ENCODE results near the gene KPNA2. TPM values are rescaled to one million over a fixed set of nuclear protein-coding genes. Genes with fewer than 3 reads are reported as not detected.

The KPNA2 gene
- total RNA-seq, 1 donor from 2014 or later, result 95.4 TPM

DNA sequence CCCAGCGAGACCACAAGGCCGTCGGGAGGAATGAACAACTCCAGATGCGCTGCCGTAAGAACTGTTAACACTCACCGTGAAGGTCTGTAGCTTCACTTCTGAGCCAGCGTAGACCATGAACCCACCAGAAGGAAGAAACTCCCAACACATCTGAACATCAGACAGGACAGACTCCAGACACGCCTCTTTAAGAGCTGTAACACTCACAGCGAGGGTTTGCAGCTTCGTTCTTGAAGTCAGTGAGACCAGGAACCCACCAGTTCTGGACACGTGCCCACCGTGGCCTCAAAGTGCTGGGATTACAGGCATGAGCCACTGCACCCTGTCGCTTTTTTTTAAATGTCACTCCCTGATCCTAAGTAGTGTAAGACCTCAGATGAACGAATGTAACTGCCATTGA, 17.3 kb downstream of the KPNA2 start:
- H3K27ac Mint-ChIP-seq (ENCODE audit: unreplicated experiment), result peak overlapping the region; percentile 46
- TF ChIP-seq, protein P1, sequence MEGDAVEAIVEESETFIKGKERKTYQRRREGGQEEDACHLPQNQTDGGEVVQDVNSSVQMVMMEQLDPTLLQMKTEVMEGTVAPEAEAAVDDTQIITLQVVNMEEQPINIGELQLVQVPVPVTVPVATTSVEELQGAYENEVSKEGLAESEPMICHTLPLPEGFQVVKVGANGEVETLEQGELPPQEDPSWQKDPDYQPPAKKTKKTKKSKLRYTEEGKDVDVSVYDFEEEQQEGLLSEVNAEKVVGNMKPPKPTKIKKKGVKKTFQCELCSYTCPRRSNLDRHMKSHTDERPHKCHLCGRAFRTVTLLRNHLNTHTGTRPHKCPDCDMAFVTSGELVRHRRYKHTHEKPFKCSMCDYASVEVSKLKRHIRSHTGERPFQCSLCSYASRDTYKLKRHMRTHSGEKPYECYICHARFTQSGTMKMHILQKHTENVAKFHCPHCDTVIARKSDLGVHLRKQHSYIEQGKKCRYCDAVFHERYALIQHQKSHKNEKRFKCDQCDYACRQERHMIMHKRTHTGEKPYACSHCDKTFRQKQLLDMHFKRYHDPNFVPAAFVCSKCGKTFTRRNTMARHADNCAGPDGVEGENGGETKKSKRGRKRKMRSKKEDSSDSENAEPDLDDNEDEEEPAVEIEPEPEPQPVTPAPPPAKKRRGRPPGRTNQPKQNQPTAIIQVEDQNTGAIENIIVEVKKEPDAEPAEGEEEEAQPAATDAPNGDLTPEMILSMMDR (IDR thresholded peaks at IDR 0.05), result no peak

DNA sequence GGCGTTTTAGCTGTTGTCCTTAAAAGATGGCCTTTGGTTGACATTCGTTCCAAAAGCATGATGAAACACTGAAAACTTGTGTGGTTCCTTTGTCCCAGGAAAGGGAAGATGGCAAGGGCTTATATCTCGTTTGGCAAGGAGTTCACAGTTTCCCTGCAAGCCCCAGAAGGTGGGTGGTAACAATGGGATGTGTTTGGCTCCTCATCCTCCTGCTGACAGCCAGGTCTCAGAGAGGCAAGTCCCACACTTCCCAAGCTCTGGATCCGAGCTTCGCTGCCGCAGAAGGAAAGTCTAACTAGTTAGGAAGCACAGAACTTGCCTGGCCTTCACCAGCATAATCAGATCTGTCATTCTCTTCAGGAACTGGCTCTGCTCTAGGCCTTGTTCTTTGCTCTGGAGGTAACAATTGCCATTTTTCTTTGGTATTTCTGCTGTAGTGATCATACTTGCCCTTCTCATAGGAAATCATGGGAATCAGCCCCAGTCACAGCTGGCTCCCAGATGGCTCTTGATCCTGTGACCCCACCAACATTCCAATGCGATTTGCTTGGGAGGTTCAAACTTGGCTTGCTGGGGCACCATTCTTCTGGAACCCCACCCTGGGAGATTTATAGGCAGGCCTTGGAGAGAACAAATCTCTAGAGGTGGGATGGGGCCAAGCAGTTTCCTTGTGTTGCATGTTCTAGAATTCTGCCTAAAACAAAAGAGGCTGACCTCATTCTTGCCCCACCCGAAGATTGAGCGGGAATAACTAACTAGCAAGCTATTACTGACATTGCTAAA, 17.9 kb downstream of the KPNA2 start:
- Mint-ChIP-seq H3K36me3 (ENCODE audit: low read depth) (no peaks in the 10 kb centered on the region), H3K27me3 (ENCODE audit: low read depth) (no peaks in the 10 kb centered on the region)
- DNase-seq (ENCODE audit: low spot score), result no peak

More for the DNA sequence above, 17.3 kb downstream of the KPNA2 start:
- DNase-seq (ENCODE audit: low spot score), result no peak
- Mint-ChIP-seq H3K4me1 (ENCODE audit: low read depth) (peaks cover 29% of the 10 kb centered on the region), H3K4me3 (ENCODE audit: unreplicated experiment) (no peak overlapping the region), H3K36me3 (ENCODE audit: low read depth) (no peaks in the 10 kb centered on the region), H3K27me3 (ENCODE audit: low read depth) (no peaks in the 10 kb centered on the region), H3K9me3 (ENCODE audit: low read depth) (no peaks in the 10 kb centered on the region)

DNA sequence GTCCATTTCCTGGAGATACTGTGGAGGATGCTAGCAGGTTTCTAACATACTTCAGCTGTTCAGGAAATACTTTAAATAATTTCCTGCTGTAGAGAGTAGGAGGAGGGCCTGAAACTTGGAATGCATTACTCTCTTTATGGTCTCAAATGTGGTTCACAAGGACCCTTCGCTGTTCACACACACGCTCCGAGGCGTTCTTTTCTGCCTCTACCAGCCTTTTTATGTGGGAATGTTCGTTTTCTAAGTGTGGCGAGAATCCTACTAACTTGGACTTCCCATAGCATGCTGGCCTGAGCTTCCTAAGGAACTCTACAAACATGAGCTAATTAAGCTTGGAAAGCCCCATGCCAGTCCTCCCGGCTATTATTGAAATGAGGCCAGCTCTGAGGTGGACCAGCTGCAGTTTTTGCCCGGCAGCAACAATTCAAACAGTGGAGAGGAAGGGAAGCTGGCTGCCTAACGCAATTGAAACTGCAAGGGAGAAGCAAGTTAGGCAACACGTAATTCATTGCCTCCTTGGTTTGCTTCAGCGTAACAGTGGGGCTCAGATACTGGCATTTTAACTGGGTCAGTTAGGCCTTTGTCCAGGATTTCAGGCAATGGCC, 18.9 kb downstream of the KPNA2 start:
- no peaks in the 10 kb centered on the region for H3K27me3 Mint-ChIP-seq (ENCODE audit: low read depth)
- H3K4me3 Mint-ChIP-seq (ENCODE audit: unreplicated experiment), result peak overlapping the region; percentile 64
- peak overlapping the region; percentile 97 for H3K27ac Mint-ChIP-seq (ENCODE audit: unreplicated experiment)
- no peaks in the 10 kb centered on the region for H3K9me3 Mint-ChIP-seq (ENCODE audit: low read depth)
- no peak for DNase-seq (ENCODE audit: low spot score)
- H3K36me3 Mint-ChIP-seq (ENCODE audit: low read depth), result no peaks in the 10 kb centered on the region
- TF ChIP-seq, protein P1 (IDR thresholded peaks at IDR 0.05), result no peak
- peaks cover 29% of the 10 kb centered on the region for H3K4me1 Mint-ChIP-seq (ENCODE audit: low read depth)

More for the DNA sequence above, 17.9 kb downstream of the KPNA2 start:
- Mint-ChIP-seq H3K27ac (ENCODE audit: unreplicated experiment) (peak overlapping the region; percentile 97), H3K9me3 (ENCODE audit: low read depth) (no peaks in the 10 kb centered on the region), H3K4me3 (ENCODE audit: unreplicated experiment) (no peak overlapping the region), H3K4me1 (ENCODE audit: low read depth) (peaks cover 29% of the 10 kb centered on the region)
- TF ChIP-seq, protein P1 (IDR thresholded peaks at IDR 0.05), result no peak

DNA sequence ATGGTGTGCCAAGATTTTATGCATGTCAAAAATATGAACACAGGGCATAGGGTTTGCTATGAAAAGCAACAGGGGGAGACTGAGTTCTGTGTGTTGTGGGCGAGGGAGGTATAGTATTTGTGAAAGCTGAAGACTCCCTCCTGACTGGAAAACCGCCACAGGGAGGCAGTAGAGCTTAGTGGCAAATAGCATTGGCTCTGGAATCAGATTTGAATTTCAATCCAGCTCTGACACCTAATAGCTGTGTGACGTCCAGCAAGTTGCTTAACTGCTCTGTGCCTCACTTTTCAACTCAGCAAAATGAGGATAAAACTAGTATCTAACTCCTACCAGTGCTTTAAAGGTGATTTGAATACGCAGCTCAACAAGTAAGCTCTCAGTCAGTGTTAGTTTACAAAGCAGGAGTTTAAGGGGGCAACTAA, 22.0 kb downstream of the KPNA2 start:
- Mint-ChIP-seq H3K4me3 (ENCODE audit: unreplicated experiment) (no peak overlapping the region), H3K9me3 (ENCODE audit: low read depth) (no peaks in the 10 kb centered on the region), H3K4me1 (ENCODE audit: low read depth) (peaks cover 31% of the 10 kb centered on the region), H3K36me3 (ENCODE audit: low read depth) (no peaks in the 10 kb centered on the region), H3K27me3 (ENCODE audit: low read depth) (no peaks in the 10 kb centered on the region), H3K27ac (ENCODE audit: unreplicated experiment) (no peak overlapping the region)
- TF ChIP-seq, protein P1 (IDR thresholded peaks at IDR 0.05), result peak; percentile 78
- no peak for DNase-seq (ENCODE audit: low spot score)

DNA sequence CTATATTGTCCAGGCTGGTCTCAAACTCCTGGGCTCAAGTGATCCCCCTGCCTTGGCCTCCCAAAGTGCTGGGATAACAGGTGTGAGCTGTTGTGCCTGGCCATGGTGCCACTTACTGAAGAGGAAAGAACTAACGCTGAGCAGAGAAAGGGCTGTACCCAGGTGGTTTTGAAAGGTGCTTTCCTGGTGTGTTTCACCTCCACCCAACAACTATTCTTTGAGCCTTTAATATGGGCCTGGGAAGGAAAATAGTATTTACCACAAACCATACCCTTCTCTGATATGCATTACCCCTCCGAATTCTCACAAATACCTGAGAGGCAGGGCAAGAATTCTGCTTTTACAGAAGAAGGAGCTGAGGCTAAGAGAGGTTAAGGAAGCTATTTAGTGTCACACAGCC, 24.8 kb downstream of the KPNA2 start:
- Mint-ChIP-seq H3K36me3 (ENCODE audit: low read depth) (no peaks in the 10 kb centered on the region), H3K4me3 (ENCODE audit: unreplicated experiment) (no peak overlapping the region), H3K4me1 (ENCODE audit: low read depth) (peaks cover 9% of the 10 kb centered on the region), H3K27ac (ENCODE audit: unreplicated experiment) (no peak overlapping the region), H3K9me3 (ENCODE audit: low read depth) (no peaks in the 10 kb centered on the region), H3K27me3 (ENCODE audit: low read depth) (no peaks in the 10 kb centered on the region)
- TF ChIP-seq, protein P1 (IDR thresholded peaks at IDR 0.05), result no peak
- no peak for DNase-seq (ENCODE audit: low spot score)

Measured in chondrocyte (in vitro differentiated cells).